H1 (cell line): ENCODE data around the gene CRYBB1. TPM values are rescaled to one million over a fixed set of nuclear protein-coding genes. Genes with fewer than 3 reads are reported as not detected.
A peak's percentile ranks its signal among the peaks of the same experiment; 100 is the strongest.

Source experiments
- CTCF ChIA-PET: fragments of 300-600 bp; sonication (Branson Sonifier 250); formaldehyde crosslinking; loops from one replicate; lab custom pipeline; 2021; ENCODE audit not compliant: partially characterized antibody; lab: Charles Lee
- POLR2A ChIA-PET: fragments of 300-600 bp; sonication (Branson Sonifier 250); formaldehyde crosslinking; loops from one replicate; lab custom pipeline; 2021; ENCODE audit warnings: inconsistent platforms; ENCODE audit not compliant: partially characterized antibody; lab: Charles Lee
- DNase-seq, 2 experiments: peaks; one replicate each; pipeline versions ENCODE4 v3.0.0 to v3.0.0-alpha.2; 2010 to 2022; ENCODE audit warnings: low spot score in 2 of 2, low read depth in 1 of 2, mixed read lengths in 1 of 2
- FAIRE-seq: peaks from 2 replicates; lab custom pipeline; 2011; peaks lifted over from hg19 to GRCh38; lab: Jason Lieb, UNC
- H2AFZ ChIP-seq: 2 replicates; pipeline ENCODE4 v1.8.1; 2012; ENCODE audit warnings: low read length, inconsistent platforms
- H2AK5ac ChIP-seq: 2 replicates; pipeline ENCODE4 v1.6.1; 2013; ENCODE audit warnings: low read depth, low read length
- H2BK120ac ChIP-seq: replicated peaks from 2 replicates; pipeline ENCODE3; 2013; ENCODE audit warnings: low read depth, low read length, inconsistent platforms
- H2BK12ac ChIP-seq: 2 replicates; pipeline ENCODE4 v1.6.1; 2013; ENCODE audit warnings: low read depth, low read length
- H2BK15ac ChIP-seq: 2 replicates; pipeline ENCODE4 v1.6.1; 2013; ENCODE audit warnings: low read length
- H2BK20ac ChIP-seq: 2 replicates; pipeline ENCODE4 v1.6.1; 2013; ENCODE audit warnings: low read length
- H2BK5ac ChIP-seq: 2 replicates; pipeline ENCODE4 v1.6.1; 2013; ENCODE audit warnings: low read depth, low read length
- H3K14ac ChIP-seq: 2 replicates; pipeline ENCODE4 v1.6.1; 2013; ENCODE audit warnings: inconsistent platforms; ENCODE audit not compliant: insufficient read length
- H3K18ac ChIP-seq: 2 replicates; pipeline ENCODE4 v1.6.1; 2013; ENCODE audit warnings: low read length; ENCODE audit errors: extremely low read depth
- H3K23ac ChIP-seq: 2 replicates; pipeline ENCODE4 v1.6.1; 2013; ENCODE audit warnings: inconsistent platforms; ENCODE audit not compliant: insufficient read length
- H3K23me2 ChIP-seq: 2 replicates; pipeline ENCODE4 v1.6.1; 2013; ENCODE audit warnings: low read depth, low read length
- H3K27ac ChIP-seq: 2 replicates; pipeline ENCODE4 v1.6.1; 2011; ENCODE audit warnings: low read depth, low read length, inconsistent platforms
- H3K27me3 ChIP-seq, 4 experiments: replicated peaks in 1 of 4; 1 replicate in 1 of 4; 2 replicates in 3 of 4; pipeline versions ENCODE4 v1.6.1 to v1.8.1; 2011 to 2013; ENCODE audit warnings: low read length in 3 of 4, mild to moderate bottlenecking in 3 of 4, inconsistent platforms in 2 of 4, mixed read lengths in 2 of 4, moderate library complexity in 1 of 4; ENCODE audit not compliant: control insufficient read depth in 3 of 4, insufficient read depth in 3 of 4; ENCODE audit errors: extremely low read depth in 1 of 4
- H3K36me3 ChIP-seq, 4 experiments: 2 replicates each; pipeline versions ENCODE4 v1.6.1 to v1.8.1; 2011 to 2013; ENCODE audit warnings: mild to moderate bottlenecking in 4 of 4, low read length in 3 of 4, moderate library complexity in 2 of 4, control low read depth in 1 of 4, inconsistent platforms in 1 of 4; ENCODE audit not compliant: insufficient read depth in 4 of 4, control insufficient read depth in 2 of 4
- H3K4ac ChIP-seq: replicated peaks from 2 replicates; pipeline ENCODE3; 2013; ENCODE audit warnings: low read length, low read depth, mixed read lengths, inconsistent platforms; ENCODE audit not compliant: insufficient read length
- H3K4me1 ChIP-seq, 4 experiments: replicated peaks in 1 of 4; 1 replicate in 1 of 4; 2 replicates in 3 of 4; pipeline versions ENCODE4 v1.6.1 to v1.8.1; 2011 to 2013; ENCODE audit warnings: low read length in 3 of 4, inconsistent platforms in 2 of 4, mixed read lengths in 1 of 4; ENCODE audit not compliant: insufficient read depth in 4 of 4, control insufficient read depth in 3 of 4
- H3K4me2 ChIP-seq, 2 experiments: 2 replicates each; pipeline versions ENCODE4 v1.6.1 to v1.8.1; 2011 to 2013; ENCODE audit warnings: low read depth in 2 of 2, low read length in 2 of 2, control low read depth in 1 of 2, inconsistent platforms in 1 of 2, mild to moderate bottlenecking in 1 of 2; ENCODE audit not compliant: insufficient read depth in 1 of 2
- H3K4me3 ChIP-seq, 4 experiments: fragments of 200-600, 300-600 bp in 1 of 4; sonication (generic), shearing (Covaris generic), sonication (Bioruptor Twin) in 1 of 4; 2 replicates each; pipeline versions ENCODE4 v1.5.1 to v1.8.1; 2011 to 2016; ENCODE audit warnings: low read length in 4 of 4, low read depth in 3 of 4, control low read depth in 2 of 4, inconsistent platforms in 2 of 4, mild to moderate bottlenecking in 2 of 4, mixed read lengths in 1 of 4, moderate library complexity in 1 of 4; ENCODE audit not compliant: insufficient read depth in 2 of 4; ENCODE audit errors: extremely low read depth in 1 of 4
- H3K56ac ChIP-seq: replicated peaks from 2 replicates; pipeline ENCODE3; 2013; ENCODE audit warnings: low read depth, mild to moderate bottlenecking, mixed read lengths, low read length, inconsistent platforms; ENCODE audit not compliant: insufficient read length
- H3K79me1 ChIP-seq: 2 replicates; pipeline ENCODE4 v1.6.1; 2013; ENCODE audit warnings: low read depth, low read length, control low read depth
- H3K79me2 ChIP-seq, 2 experiments: 2 replicates each; pipeline versions ENCODE4 v1.6.1 to v1.8.1; 2012 to 2013; ENCODE audit warnings: low read length in 2 of 2, mild to moderate bottlenecking in 2 of 2, inconsistent platforms in 1 of 2; ENCODE audit not compliant: insufficient read depth in 2 of 2, control insufficient read depth in 1 of 2
- H3K9ac ChIP-seq, 4 experiments: replicated peaks in 1 of 4; 1 replicate in 1 of 4; 2 replicates in 3 of 4; pipeline versions ENCODE4 v1.6.1 to v1.8.1; 2011 to 2013; ENCODE audit warnings: low read depth in 3 of 4, low read length in 3 of 4, control low read depth in 2 of 4, mild to moderate bottlenecking in 2 of 4, moderate library complexity in 2 of 4, inconsistent platforms in 1 of 4; ENCODE audit errors: extremely low read depth in 1 of 4
- H3K9me3 ChIP-seq, 2 experiments: 2 replicates each; pipeline versions ENCODE4 v1.6.1 to v1.8.1; 2012 to 2013; ENCODE audit warnings: mild to moderate bottlenecking in 2 of 2, moderate library complexity in 2 of 2, control low read depth in 1 of 2, inconsistent platforms in 1 of 2, low read depth in 1 of 2, low read length in 1 of 2, mixed read lengths in 1 of 2; ENCODE audit not compliant: insufficient read depth in 2 of 2
- H4K20me1 ChIP-seq, 2 experiments: replicated peaks in 1 of 2; 2 replicates each; pipeline versions ENCODE3 to v1.8.1; 2011 to 2013; ENCODE audit warnings: inconsistent platforms in 2 of 2, low read length in 2 of 2, mild to moderate bottlenecking in 1 of 2; ENCODE audit not compliant: insufficient read depth in 2 of 2, control insufficient read depth in 1 of 2
- H4K5ac ChIP-seq: 2 replicates; pipeline ENCODE4 v1.6.1; 2013; ENCODE audit warnings: low read length, low read depth, mixed read lengths, inconsistent platforms; ENCODE audit not compliant: insufficient read length
- H4K8ac ChIP-seq: 2 replicates; pipeline ENCODE4 v1.8.0; 2013; ENCODE audit warnings: mild to moderate bottlenecking, moderate library complexity, low read length, inconsistent platforms; ENCODE audit not compliant: insufficient read depth; ENCODE audit errors: extremely low read depth
- H4K91ac ChIP-seq: replicated peaks from 2 replicates; pipeline ENCODE3; 2013; ENCODE audit warnings: low read length, mixed read lengths, inconsistent platforms; ENCODE audit not compliant: insufficient read length
- CREB1 ChIP-seq: IDR thresholded peaks from 2 replicates; pipeline ENCODE4 v1.6.1; 2012; ENCODE audit warnings: inconsistent platforms
- KDM1A ChIP-seq: fragments of 200-600, 300-600 bp; sonication (generic); IDR thresholded peaks from 2 replicates; pipeline ENCODE4 v1.7.1; 2016; ENCODE audit warnings: mild to moderate bottlenecking, low read length, borderline replicate concordance
- WGBS, 2 experiments: shearing (Covaris generic) in 1 of 2; methylation state at CpG; one replicate each; pipeline versions ENCODE4 v1.1.6 to v1.1.7; 2013 to 2015; ENCODE audit warnings: low lambda C conversion rate in 2 of 2, mixed read lengths in 2 of 2, inconsistent platforms in 1 of 2, low coverage in 1 of 2, missing lambda C conversion rate in 1 of 2; ENCODE audit not compliant: insufficient replicate concordance in 2 of 2, insufficient coverage in 1 of 2, insufficient read length in 1 of 2; ENCODE audit errors: extremely low coverage in 1 of 2, missing lambda C conversion rate in 1 of 2; 5-methylcytosine and 5-hydroxymethylcytosine counted together
- polyA plus RNA-seq, 7 experiments: library from polyadenylated mRNA; depleted of rRNA in 3 of 7; stranded (reverse) in 5 of 7; unstranded in 2 of 7; fragments of >200 nt in 5 of 7; fragments of 200-250 nt in 2 of 7; gene quantifications; 1 replicate in 5 of 7; 2 replicates in 1 of 7; 4 replicates in 1 of 7; pipeline versions ENCODE4 v1.2.1 to v1.2.3, GENCODE V29; 2011 to 2013; ENCODE audit warnings: missing spikeins in 2 of 7, mixed read lengths in 2 of 7
- total RNA-seq: library from RNA; stranded (reverse); fragmentation: NEBNext Ultra II Directional; extraction: Animal tissue kit (Norgen Biotek cat#: 25700); gene quantifications from 2 replicates; pipeline ENCODE4 v1.2.1, GENCODE V29; 2021

Gene CRYBB1
- total and polyA plus RNA-seq, 2 of the 8 experiments (the other 6 are each of a cell fraction or from before 2014, with no cell fraction given), result 1.7 to 6.0 TPM

DNA sequence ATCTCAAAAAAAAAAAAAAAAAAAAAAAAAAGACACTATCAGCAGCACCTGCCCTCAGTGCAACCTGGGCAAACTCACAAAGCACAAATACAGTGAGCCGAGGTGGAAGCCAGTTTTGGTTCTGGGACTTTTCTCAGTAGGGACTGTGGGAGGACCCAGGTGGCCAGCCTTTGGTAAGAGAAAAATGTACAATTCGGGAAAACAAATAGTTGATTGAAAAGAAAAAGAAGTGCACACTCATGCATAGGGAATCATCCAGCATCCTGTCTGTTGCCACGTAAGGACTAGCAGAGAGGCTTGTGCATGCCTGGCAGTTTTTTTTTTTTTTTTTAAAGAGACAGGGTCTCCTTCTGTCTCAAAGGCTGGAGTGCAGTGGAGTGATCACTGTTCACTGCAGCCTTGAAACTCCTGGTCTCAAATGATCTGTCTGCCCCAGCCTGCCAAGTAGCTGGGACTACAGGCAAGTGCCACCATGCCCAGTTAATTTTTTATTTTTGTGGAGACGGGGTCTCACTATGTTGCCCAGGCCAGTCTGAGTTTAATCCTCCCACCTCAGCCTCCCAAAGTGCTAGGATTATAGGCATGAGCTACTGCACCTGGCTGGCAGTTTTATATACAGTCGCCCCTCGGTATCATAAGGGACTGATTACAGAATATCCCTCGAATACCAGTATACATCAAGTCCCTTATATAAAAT, 64.6 kb downstream of the CRYBB1 start:
- no peak overlapping the region for H3K4me2 ChIP-seq
- 90% methylated on average over 7 of the region's 7 CpGs; no CpG with 5 or more reads in 1 of the 2 experiments for WGBS, 2 experiments

More for the DNA sequence above, 64.6 kb downstream of the CRYBB1 start:
- Histone ChIP-seq H3K27ac (no peak overlapping the region), H4K8ac (no peak overlapping the region), H3K23ac (no peak overlapping the region), H3K14ac (no peak overlapping the region), H3K36me3 (no peaks in the 10 kb centered on the region), H3K27me3 (no peaks in the 10 kb centered on the region), H3K4ac (no peak overlapping the region), H2AFZ (no peak overlapping the region), H3K9ac (no peak overlapping the region), H3K79me2 (peaks cover 9 to 73% of the 10 kb centered on the region in 2 experiments), H3K23me2 (no peaks in the 10 kb centered on the region), H2BK15ac (no peak overlapping the region), H2BK12ac (no peak overlapping the region), H3K4me3 (no peak overlapping the region), H2BK20ac (no peak overlapping the region), H3K4me1 (peaks cover 18 to 41% (median 29%) of the 10 kb centered on the region in 4 experiments), H2BK5ac (no peak overlapping the region), H3K79me1 (peaks cover 14% of the 10 kb centered on the region), H2BK120ac (no peak overlapping the region), H3K18ac (no peak overlapping the region), H4K20me1 (peaks cover 4 to 6% of the 10 kb centered on the region in 2 experiments), H3K9me3 (no peaks in the 10 kb centered on the region), H2AK5ac (no peak overlapping the region), H3K56ac (no peak overlapping the region), H4K91ac (no peak overlapping the region), H4K5ac (no peak overlapping the region)
- no peak for FAIRE-seq
- peak; percentile 88; the same call in 1 of the 2 replicates for TF ChIP-seq KDM1A
- TF ChIP-seq CREB1, result no peak
- POLR2A ChIA-PET, result interaction anchor here (1.0 to 2.5 kb wide), 6 partner anchors 11 to 36 kb away, joined by 3 to 17 read pairs (median 4); no protein-coding TSS in a partner anchor
- CTCF ChIA-PET, result interaction anchor here (0.6 to 0.9 kb wide), 2 partner anchors 31 to 560 kb away, joined by 3 to 4 read pairs; no protein-coding TSS in a partner anchor
- DNase-seq, result no peak
